ENCODE results near the gene RPP30. TPM values are rescaled to one million over a fixed set of nuclear protein-coding genes. Genes with fewer than 3 reads are reported as not detected.

Gene RPP30
- total and polyA plus RNA-seq, 2 of the 13 experiments (the other 11 are each of a cell fraction or from before 2014, with no cell fraction given): 27.1 to 65.0 TPM

DNA sequence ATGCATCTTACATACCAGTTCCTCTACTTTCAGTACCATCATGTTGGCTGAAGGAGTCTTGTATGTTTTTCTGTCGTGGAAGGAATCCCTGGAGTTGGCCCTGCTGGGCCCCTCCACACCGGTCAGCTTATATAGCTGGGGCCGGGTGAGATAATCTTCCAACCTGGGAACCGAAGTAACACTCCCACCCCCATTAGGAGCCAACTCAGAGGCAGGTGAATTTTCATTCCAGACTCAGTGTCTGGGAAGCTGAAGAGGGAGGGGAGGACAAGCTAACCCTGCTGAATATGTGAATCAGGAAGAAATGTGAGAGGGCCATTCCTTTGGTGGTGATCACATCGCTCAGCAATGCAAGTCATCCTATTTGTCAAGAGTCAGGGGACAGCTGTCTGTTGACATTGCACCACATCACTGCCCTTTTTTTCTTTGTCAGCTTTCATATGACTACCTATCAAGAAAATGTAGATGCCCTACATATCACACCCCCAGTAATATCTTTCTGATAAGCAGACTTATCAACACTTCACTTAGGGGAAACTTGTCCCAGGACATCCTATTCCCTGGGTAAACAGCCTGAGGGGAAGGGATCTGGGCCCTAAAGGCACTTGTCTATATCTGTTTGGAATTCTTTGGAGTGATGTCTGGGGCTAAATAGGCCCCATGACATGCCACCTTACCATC lies 49.4 kb downstream of the RPP30 start, which contains the start of gene ANKRD1 (continued):
- TF ChIP-seq, protein P1, sequence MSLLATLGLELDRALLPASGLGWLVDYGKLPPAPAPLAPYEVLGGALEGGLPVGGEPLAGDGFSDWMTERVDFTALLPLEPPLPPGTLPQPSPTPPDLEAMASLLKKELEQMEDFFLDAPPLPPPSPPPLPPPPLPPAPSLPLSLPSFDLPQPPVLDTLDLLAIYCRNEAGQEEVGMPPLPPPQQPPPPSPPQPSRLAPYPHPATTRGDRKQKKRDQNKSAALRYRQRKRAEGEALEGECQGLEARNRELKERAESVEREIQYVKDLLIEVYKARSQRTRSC (CRISPR knock-in tag; IDR thresholded peaks at IDR 0.05; ENCODE audit: low read depth): no peak
- no peak for TF ChIP-seq POLR2AphosphoS2 (IDR thresholded peaks at IDR 0.05; ENCODE audit: low read depth, low read length)
- no peak; the same call in 1 of the 2 replicates for TF ChIP-seq STAG1 (CRISPR knock-in tag; IDR thresholded peaks at IDR 0.05)
- no peak for TF ChIP-seq ZNF10 (CRISPR knock-in tag; IDR thresholded peaks at IDR 0.05; ENCODE audit: borderline replicate concordance, low read depth)
- no peak for TF ChIP-seq GLI4 (CRISPR knock-in tag; IDR thresholded peaks at IDR 0.05; ENCODE audit: borderline replicate concordance)
- no peak for TF ChIP-seq ZNF577 (CRISPR knock-in tag; IDR thresholded peaks at IDR 0.05; ENCODE audit: borderline replicate concordance, low read depth)
- no peak for TF ChIP-seq SNAI1 (CRISPR knock-in tag; IDR thresholded peaks at IDR 0.05; ENCODE audit: borderline replicate concordance)
- TF ChIP-seq, protein P2, sequence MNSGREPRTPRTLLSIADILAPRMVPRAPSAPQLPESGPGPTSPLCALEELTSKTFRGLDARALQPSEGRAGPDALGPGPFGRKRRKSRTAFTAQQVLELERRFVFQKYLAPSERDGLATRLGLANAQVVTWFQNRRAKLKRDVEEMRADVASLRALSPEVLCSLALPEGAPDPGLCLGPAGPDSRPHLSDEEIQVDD (CRISPR knock-in tag; IDR thresholded peaks at IDR 0.05; ENCODE audit: borderline replicate concordance): no peak
- no peak for TF ChIP-seq ARNT2 (CRISPR knock-in tag; IDR thresholded peaks at IDR 0.05; ENCODE audit: low read depth)
- no peak for TF ChIP-seq ZNF326 (CRISPR knock-in tag; IDR thresholded peaks at IDR 0.05; ENCODE audit: borderline replicate concordance)
- TF ChIP-seq BRCA1 (CRISPR knock-in tag; IDR thresholded peaks at IDR 0.05): no peak
- TF ChIP-seq, protein P3, sequence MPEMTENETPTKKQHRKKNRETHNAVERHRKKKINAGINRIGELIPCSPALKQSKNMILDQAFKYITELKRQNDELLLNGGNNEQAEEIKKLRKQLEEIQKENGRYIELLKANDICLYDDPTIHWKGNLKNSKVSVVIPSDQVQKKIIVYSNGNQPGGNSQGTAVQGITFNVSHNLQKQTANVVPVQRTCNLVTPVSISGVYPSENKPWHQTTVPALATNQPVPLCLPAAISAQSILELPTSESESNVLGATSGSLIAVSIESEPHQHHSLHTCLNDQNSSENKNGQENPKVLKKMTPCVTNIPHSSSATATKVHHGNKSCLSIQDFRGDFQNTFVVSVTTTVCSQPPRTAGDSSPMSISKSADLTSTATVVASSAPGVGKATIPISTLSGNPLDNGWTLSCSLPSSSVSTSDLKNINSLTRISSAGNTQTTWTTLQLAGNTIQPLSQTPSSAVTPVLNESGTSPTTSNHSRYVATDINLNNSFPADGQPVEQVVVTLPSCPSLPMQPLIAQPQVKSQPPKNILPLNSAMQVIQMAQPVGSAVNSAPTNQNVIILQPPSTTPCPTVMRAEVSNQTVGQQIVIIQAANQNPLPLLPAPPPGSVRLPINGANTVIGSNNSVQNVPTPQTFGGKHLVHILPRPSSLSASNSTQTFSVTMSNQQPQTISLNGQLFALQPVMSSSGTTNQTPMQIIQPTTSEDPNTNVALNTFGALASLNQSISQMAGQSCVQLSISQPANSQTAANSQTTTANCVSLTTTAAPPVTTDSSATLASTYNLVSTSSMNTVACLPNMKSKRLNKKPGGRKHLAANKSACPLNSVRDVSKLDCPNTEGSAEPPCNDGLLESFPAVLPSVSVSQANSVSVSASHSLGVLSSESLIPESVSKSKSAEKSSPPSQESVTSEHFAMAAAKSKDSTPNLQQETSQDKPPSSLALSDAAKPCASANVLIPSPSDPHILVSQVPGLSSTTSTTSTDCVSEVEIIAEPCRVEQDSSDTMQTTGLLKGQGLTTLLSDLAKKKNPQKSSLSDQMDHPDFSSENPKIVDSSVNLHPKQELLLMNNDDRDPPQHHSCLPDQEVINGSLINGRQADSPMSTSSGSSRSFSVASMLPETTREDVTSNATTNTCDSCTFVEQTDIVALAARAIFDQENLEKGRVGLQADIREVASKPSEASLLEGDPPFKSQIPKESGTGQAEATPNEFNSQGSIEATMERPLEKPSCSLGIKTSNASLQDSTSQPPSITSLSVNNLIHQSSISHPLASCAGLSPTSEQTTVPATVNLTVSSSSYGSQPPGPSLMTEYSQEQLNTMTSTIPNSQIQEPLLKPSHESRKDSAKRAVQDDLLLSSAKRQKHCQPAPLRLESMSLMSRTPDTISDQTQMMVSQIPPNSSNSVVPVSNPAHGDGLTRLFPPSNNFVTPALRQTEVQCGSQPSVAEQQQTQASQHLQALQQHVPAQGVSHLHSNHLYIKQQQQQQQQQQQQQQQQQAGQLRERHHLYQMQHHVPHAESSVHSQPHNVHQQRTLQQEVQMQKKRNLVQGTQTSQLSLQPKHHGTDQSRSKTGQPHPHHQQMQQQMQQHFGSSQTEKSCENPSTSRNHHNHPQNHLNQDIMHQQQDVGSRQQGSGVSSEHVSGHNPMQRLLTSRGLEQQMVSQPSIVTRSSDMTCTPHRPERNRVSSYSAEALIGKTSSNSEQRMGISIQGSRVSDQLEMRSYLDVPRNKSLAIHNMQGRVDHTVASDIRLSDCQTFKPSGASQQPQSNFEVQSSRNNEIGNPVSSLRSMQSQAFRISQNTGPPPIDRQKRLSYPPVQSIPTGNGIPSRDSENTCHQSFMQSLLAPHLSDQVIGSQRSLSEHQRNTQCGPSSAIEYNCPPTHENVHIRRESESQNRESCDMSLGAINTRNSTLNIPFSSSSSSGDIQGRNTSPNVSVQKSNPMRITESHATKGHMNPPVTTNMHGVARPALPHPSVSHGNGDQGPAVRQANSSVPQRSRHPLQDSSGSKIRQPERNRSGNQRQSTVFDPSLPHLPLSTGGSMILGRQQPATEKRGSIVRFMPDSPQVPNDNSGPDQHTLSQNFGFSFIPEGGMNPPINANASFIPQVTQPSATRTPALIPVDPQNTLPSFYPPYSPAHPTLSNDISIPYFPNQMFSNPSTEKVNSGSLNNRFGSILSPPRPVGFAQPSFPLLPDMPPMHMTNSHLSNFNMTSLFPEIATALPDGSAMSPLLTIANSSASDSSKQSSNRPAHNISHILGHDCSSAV (CRISPR knock-in tag; IDR thresholded peaks at IDR 0.05; ENCODE audit: borderline replicate concordance): no peak
- TF ChIP-seq, protein P4, sequence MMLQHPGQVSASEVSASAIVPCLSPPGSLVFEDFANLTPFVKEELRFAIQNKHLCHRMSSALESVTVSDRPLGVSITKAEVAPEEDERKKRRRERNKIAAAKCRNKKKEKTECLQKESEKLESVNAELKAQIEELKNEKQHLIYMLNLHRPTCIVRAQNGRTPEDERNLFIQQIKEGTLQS (CRISPR knock-in tag; IDR thresholded peaks at IDR 0.05): peak; percentile 99

Data from HepG2 (cell line).